KOPT-K1 (cell line): ENCODE results near the gene LCP1.
"Not testable (repeated sequence)": the region's sequence is repeated elsewhere in the genome, so short reads cannot be mapped to it uniquely, and the experiment has no call there.

ENCODE experiments used
- H3K27ac ChIP-seq: fragments of 200-600 bp; sonication (generic); 2 replicates; pipeline ENCODE4 v1.5.1; 2016; ENCODE audit warnings: antibody characterized with exemption, mild to moderate bottlenecking, low read depth, low read length; ENCODE audit not compliant: poor library complexity, severe bottlenecking
- H3K36me3 ChIP-seq: fragments of 200-600 bp; sonication (generic); 2 replicates; pipeline ENCODE4 v1.5.1; 2017; ENCODE audit warnings: antibody characterized with exemption, mild to moderate bottlenecking, low read length, moderate library complexity; ENCODE audit not compliant: insufficient read depth
- H3K9me3 ChIP-seq: fragments of 200-600 bp; sonication (generic); 2 replicates; pipeline ENCODE4 v1.5.1; 2017; ENCODE audit warnings: antibody characterized with exemption, low read length, mild to moderate bottlenecking; ENCODE audit not compliant: insufficient read depth, poor library complexity, severe bottlenecking

LCP1 gene, protein sequence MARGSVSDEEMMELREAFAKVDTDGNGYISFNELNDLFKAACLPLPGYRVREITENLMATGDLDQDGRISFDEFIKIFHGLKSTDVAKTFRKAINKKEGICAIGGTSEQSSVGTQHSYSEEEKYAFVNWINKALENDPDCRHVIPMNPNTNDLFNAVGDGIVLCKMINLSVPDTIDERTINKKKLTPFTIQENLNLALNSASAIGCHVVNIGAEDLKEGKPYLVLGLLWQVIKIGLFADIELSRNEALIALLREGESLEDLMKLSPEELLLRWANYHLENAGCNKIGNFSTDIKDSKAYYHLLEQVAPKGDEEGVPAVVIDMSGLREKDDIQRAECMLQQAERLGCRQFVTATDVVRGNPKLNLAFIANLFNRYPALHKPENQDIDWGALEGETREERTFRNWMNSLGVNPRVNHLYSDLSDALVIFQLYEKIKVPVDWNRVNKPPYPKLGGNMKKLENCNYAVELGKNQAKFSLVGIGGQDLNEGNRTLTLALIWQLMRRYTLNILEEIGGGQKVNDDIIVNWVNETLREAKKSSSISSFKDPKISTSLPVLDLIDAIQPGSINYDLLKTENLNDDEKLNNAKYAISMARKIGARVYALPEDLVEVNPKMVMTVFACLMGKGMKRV

DNA sequence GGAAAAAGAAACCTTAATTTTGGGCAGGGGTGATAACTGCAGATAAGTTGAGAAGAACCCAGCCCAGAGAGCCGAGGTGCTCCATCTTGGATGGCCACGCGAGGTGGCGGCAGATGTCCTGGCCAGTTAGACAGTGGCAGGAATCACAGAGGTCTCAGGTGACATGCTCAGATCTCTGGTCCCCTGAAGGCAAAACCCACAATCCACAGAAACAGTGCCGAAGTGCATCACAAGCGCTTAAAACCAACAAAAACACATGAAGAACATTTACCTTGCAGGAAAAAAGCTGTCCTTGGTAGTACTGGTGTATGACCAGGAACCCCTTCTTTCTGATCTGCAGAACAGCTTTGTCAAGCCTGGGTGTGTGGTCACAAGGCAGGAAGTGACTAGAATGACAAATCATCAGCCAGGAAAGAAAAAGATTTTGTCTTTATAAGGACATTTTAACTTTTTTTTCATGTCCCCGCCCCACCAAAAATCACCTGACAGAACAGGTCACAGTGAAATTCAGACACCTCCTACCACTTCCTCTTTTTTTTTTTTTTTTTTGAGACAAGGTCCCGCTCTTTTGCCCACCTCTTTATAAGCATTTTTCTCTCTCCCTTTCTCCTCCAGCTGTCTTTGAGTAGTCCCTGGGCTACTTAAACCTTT is at the start of gene LCP1:
Gene LCP1, minus strand, starts transcription at position 338 of the 651 bp plus-strand sequence. CDS start 22,515 bp downstream, outside the sequence.
- Histone ChIP-seq H3K9me3 (no peaks in the 10 kb centered on the region), H3K27ac (peak within 1 kb of the TSS; percentile 93), H3K36me3 (peaks cover 20% of the 10 kb centered on the region)

DNA sequence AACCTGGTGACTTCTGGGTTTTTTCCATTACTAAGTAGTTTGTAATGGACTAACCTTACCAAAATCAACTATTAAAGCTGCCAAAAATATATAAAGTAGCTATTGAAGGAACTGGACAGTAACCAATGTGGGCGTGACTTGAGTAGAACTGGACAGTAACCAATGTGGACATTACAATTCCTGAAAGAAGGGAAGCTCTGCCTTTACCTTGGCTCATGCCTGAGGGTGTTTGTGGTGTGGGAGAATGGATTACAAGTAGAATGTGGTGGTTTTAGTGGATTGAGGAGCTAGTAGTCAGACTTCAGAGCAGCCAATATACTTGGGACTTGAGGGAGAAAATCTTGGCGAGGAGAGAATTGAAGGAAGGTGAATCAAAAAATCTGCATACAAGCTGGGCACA is 47.3 kb upstream of the LCP1 start:
- H3K36me3 ChIP-seq: no peaks in the 10 kb centered on the region
- peaks cover 18% of the 10 kb centered on the region for H3K9me3 ChIP-seq
- no peak overlapping the region for H3K27ac ChIP-seq

DNA sequence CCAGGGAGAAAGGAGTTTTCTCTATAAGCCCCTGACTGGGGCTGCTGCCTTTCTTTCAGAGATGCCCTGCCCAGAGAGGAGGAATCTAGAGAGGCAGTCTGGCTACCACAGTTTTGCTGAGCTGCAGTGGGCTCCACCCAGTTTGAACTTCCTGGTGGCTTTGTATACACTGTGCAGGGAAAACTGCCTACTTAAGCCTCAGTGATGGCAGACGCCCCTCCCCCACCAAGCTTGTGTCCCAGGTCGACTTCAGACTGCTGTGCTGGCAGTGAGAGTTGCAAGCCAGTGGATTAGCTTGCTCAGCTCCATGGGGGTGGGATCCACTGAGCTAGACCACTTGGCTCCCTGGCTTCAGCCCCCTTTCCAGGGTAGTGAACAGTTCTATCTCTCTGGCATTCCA is 38.3 kb upstream of the LCP1 start:
- not testable (repeated sequence) for H3K36me3 ChIP-seq, H3K27ac ChIP-seq
- H3K9me3 ChIP-seq: peaks cover 31% of the 10 kb centered on the region

DNA sequence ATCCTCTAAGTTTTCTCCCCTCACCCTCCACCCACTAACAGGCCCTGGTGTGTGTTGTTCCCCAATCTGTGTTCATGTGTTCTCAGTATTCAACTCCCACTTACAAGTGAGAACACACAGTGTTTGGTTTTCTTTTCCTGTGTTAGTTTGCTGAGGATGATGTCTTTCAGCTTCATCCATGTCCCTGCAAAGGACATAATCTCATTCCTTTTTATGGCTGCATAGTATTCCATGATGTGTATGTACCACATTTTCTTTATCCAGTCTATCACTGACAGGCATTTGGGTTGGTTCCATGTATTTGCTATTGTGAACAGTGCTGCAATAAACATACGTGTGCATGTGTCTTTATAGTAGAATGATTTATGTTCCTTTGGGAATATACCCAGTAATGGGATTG is 32.8 kb upstream of the LCP1 start:
- not testable (repeated sequence) for H3K36me3 ChIP-seq, H3K27ac ChIP-seq
- peaks cover 15% of the 10 kb centered on the region for H3K9me3 ChIP-seq

DNA sequence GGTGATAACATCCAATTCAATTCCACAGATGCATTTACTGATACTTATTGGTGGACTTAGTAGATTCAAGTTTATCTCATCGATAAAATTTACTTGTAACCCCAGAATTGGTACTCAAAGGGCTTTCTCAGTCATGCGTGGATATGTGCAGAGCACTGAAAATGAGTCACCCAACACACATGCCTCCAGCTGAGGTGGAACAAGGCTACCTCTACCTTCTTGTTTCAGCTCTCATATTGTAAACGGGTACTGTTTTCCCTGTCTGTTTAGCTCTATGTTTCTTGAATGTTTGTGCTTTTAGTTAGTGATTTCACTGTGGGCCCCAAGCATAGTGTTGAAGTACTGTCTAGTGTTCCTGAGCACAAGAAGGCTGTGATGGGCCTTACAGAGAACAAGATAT is 31.3 kb upstream of the LCP1 start:
- no peaks in the 10 kb centered on the region for H3K36me3 ChIP-seq
- peaks cover 5% of the 10 kb centered on the region for H3K9me3 ChIP-seq
- no peak overlapping the region for H3K27ac ChIP-seq

DNA sequence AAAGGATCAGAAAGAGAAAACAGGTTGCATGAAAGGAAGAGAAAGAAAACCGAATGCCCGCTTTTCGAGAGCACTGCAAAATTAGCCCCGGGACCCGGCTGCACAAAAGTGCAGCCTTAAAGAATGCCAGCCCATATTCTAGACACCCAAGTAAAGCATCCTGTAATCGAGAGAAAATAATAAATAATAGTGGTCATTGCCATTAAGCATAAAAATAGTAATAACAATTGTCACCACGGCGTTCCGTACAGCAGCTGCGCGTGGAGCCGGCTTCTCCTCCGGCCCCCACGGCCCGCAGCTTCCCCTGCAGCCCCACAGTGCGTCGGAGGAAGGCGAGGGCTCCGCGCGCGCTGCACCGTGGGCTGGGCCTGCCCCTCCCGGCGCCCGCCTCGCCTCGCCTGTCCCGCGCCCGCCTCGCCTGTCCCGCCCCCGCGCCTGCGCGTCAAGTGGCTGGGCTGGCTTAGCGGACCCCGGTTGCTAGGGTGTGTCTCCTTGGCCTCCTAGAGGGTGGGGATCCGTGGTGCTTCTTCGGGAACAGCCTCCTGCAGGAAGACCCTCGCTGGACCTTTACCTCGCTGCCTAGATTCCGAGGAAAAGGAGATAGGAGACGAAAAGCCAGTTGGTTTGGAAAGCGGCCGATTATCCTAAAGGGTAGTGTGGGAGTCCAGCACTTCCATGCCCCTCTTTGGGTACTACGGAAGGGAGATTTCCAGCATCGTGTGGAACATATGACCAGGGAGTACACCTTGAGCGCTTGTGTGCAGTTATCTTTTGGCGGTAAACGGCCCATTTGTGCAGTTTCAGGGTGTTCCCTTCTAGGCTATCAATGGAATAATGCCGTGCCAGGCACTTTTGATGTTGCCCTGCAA is 29.7 kb upstream of the LCP1 start, which contains the start of gene LRRC63:
Gene LRRC63, plus strand, starts transcription at position 446 of the 869 bp plus-strand sequence. CDS start 1,107 bp downstream, outside the sequence.
- peaks cover 5% of the 10 kb centered on the region for H3K9me3 ChIP-seq
- H3K36me3 ChIP-seq: no peaks in the 10 kb centered on the region
- H3K27ac ChIP-seq: peak within 1 kb of the TSS; percentile 74

DNA sequence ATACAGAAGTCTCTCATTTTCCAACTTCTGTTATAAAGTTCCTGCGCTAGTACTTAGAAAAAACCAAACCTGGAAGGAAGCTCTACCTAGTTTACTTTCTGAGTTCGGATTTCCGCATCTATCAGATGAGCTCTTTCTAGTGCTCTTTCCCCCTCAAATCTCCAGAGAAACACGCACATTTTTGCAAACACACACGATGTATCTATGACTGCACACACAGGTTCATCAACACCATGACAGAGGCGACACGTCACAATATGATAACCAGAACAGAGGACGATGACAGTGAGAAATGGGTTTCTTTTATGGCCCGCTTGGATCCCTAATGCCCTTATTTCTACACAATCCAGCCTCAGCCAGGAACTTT is 29.1 kb upstream of the LCP1 start:
- H3K27ac ChIP-seq: peak overlapping the region; percentile 74
- H3K9me3 ChIP-seq: no peaks in the 10 kb centered on the region
- no peaks in the 10 kb centered on the region for H3K36me3 ChIP-seq

DNA sequence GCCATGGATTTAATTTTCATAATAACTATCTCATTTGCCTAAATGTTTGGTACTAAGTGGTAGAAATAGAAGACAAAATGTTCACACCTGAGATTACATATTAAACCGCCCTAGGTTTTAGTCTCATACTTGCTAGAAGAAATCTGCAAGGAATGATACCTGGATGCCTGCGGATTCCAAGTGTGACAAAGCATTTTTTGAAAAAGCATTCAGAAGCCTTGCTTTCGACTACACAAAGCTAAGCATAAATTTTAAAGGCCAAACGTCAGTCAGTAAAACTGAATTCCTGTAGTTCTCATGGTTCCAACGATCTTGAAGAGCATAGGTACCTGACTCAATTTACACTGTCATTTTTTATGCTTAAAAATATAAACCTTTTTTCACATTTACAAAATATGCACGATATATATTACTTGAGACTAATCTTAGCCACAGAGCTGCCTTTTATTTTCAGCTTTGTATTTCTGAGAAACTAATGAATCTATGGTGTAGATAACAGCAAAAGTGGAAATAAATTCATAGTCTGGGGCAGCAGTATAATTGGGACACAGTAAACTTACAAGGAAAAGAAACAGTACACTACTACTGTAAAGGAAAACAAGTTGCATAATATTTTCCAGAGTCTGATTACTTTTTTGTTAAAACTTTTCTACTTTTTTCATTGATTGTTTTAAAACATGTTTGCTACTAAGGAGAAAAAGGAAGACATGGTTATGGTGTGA is 28.5 kb upstream of the LCP1 start:
- no peaks in the 10 kb centered on the region for H3K9me3 ChIP-seq
- peak overlapping the region; percentile 74 for H3K27ac ChIP-seq
- no peaks in the 10 kb centered on the region for H3K36me3 ChIP-seq

DNA sequence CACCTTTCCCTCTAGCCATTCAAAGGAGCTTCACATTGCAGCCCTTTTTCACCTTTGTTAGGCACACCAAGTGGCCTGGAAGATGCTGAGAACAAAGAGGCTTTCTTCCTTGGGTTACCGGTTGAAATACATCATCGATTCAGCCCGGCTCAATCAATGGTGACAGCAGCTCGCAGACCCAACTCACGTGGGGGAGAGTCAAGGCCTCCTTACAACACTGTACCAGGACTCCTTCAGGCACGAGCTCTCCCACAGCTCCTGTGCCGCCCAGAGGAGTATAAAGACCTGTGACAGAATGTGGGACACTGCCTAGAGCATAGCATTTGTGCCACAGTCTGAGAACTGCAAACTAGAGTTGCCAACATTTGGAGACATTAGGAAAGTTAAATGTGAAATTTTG is 25.9 kb upstream of the LCP1 start:
- no peaks in the 10 kb centered on the region for H3K9me3 ChIP-seq
- no peaks in the 10 kb centered on the region for H3K36me3 ChIP-seq
- no peak overlapping the region for H3K27ac ChIP-seq

DNA sequence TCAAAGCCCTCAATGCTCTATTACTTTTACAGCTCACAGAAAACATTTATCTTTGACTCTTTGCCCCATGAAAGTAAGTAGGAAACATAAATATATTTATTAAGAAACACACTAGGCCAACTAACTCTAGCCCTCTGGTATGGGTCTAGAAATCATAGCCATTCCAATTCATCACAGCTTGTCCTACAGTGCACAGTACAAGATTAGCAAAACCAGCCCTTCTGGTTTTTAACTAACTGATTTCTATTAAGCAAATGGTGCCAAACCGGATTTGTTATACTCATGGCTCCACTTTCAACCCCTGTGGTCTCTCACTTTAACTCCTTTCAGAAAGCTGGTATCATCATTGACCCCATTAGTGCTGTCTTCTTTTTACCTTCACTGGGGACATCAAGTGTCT is 24.2 kb upstream of the LCP1 start:
- H3K36me3 ChIP-seq: no peaks in the 10 kb centered on the region
- H3K27ac ChIP-seq: no peak overlapping the region
- H3K9me3 ChIP-seq: no peaks in the 10 kb centered on the region

DNA sequence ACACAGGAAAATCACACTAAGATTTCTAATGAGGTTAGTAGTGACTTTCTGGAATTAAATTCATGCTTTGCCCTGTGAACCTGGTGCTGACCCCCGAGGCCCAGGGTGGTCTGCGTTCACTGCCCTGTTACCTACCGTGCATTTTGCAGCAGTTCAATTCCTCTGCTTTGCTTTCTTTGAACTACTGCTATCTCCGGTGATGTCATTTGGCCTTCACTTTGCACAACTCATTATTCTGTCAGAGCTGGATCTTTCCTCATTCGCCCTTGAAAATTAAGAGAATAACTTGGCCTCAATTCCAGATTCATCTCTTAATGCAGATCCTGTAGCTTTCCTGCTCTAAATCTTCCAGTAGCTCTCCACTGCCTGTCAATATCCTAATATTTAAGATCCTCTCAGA is 21.0 kb upstream of the LCP1 start:
- H3K36me3 ChIP-seq: no peaks in the 10 kb centered on the region
- peak overlapping the region; percentile 44 for H3K27ac ChIP-seq
- no peaks in the 10 kb centered on the region for H3K9me3 ChIP-seq

DNA sequence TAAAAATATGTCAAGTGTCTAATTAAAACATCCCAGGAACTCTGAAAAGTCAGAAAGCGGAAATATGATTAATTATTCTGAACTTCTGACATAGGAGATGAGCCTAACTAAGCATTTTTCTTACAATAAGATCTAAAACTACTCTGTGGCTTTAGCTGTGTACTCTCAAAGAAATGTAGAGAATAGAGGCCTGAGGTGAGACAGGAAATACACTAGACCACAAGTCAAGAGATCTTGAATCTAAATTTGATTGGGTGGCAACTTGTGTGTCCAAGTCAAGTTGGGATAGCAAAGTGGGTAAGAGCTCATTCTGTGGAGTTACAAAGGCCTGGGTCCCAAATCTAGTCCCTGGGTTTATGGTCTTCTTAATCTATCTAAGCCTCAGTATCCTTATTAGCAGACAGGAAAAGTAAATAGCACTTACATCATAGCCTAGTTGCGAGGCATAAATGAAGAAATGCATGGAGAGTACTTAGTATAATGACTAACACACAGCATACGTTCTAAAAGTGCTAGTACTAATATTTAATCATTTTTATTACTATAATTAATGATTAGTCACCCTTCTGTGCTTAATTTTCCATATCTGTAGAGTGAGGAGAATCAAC is 20.3 kb upstream of the LCP1 start:
- H3K27ac ChIP-seq: peak overlapping the region; percentile 44
- H3K36me3 ChIP-seq: no peaks in the 10 kb centered on the region
- no peaks in the 10 kb centered on the region for H3K9me3 ChIP-seq

DNA sequence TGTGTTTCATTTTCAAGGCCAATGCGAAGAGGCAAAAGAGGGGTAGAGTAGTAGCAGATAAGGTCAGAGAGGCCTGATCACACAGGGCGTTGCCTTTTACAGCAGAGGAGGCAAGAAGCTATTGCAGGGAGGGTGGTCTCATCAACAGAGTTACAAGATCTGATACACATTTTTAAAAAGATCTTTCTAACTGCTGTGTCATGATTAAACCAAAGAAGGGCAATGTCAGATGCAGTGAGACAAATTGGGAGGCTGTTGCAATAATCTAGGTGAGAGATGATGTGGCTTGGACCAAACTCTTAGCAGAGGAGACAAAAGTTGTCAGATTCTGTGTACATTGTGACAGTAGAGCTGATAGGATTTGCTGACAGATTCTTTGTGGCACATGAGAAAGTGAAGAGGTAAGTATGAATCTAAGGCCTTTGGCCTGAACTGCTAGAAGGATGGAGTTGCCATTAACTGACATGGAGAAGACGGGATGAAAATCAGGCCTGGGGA is 16.8 kb upstream of the LCP1 start:
- H3K36me3 ChIP-seq: no peaks in the 10 kb centered on the region
- H3K27ac ChIP-seq: no peak overlapping the region
- H3K9me3 ChIP-seq: no peaks in the 10 kb centered on the region
